ENCODE measurements around the gene PDLIM5.

DNA sequence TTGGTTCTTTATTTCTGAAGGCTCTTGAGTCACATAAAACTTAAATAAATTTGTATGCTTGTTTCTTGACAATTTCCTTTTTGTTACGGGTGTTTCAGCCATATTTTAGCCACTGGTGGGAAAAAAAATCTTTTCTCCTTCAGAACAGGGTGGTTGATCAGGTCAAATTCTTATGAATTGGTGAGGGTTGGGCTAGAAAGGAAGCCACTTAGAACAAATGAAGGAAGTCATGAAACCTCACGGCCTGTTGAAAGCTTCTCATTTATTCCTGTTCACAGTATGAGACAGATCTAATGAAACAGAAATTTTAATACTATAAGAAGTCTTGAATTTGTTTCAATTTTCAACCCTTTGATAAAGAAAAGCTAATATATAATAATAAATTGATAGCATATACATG lies 12.1 kb upstream of the PDLIM5 start:
- TF ChIP-seq, protein P1, sequence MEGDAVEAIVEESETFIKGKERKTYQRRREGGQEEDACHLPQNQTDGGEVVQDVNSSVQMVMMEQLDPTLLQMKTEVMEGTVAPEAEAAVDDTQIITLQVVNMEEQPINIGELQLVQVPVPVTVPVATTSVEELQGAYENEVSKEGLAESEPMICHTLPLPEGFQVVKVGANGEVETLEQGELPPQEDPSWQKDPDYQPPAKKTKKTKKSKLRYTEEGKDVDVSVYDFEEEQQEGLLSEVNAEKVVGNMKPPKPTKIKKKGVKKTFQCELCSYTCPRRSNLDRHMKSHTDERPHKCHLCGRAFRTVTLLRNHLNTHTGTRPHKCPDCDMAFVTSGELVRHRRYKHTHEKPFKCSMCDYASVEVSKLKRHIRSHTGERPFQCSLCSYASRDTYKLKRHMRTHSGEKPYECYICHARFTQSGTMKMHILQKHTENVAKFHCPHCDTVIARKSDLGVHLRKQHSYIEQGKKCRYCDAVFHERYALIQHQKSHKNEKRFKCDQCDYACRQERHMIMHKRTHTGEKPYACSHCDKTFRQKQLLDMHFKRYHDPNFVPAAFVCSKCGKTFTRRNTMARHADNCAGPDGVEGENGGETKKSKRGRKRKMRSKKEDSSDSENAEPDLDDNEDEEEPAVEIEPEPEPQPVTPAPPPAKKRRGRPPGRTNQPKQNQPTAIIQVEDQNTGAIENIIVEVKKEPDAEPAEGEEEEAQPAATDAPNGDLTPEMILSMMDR (conservative IDR thresholded peaks at IDR 0.05; ENCODE audit: low read length) = no peak
- TF ChIP-seq EZH2phosphoT487 (IDR thresholded peaks at IDR 0.05; ENCODE audit: borderline replicate concordance, low read depth, low read length) = no peak
